22Rv1 (cell line): ENCODE results near the gene PYY.

Source experiments
- CTCF ChIP-seq: fragments of 450-650 bp; IDR thresholded peaks from 2 replicates; pipeline ENCODE4 v1.5.1; 2017; ENCODE audit warnings: mild to moderate bottlenecking
- ZFX ChIP-seq: fragments of 450-650 bp; IDR thresholded peaks from 2 replicates; pipeline ENCODE4 v1.6.1; 2017; ENCODE audit warnings: antibody characterized with exemption, borderline replicate concordance

DNA sequence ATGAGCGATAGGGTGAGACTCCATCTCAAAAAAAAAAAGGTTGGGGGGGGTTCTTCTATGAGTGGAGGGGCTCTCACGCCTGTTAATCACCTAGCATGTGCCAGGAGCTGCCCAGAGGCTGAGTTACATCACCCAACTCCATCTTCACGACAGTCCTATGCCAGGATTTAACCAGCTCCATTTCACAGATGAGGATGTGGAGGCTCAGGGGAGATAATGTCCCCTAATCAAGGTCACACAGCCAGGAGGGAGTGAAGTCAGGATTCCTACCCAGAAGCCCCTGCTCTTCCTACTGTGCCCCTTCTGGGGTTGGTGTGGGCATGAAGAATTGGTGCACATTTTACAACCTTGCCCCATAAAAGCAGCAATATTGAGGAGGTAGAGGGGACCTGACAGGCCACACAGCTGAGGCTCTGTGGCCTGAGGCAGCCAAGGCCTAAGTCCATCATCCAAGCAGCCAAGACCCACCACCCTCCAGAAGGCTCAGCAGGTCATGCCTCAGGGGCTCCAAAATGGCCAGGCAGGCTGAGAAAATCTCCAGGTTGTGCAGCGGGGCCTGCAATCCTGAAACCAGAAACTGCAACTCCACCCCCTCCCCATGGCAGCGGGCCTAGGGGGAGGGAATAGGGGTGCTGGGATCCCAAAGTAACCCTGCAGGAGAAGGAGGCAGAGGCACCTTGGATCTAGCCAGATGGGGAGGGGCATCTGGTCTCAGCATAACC, 18.4 kb downstream of the PYY start:
- TF ChIP-seq CTCF: no peak
- no peak for TF ChIP-seq ZFX
